C1 segment of cervical spinal cord (tissue), 14 donors: ENCODE results near the gene POLR3E.

ENCODE experiments used
- DNase-seq, 14 donors: peaks; one replicate each; lab custom pipeline; 2025; lab: John Stamatoyannopoulos, UW

POLR3E gene

DNA sequence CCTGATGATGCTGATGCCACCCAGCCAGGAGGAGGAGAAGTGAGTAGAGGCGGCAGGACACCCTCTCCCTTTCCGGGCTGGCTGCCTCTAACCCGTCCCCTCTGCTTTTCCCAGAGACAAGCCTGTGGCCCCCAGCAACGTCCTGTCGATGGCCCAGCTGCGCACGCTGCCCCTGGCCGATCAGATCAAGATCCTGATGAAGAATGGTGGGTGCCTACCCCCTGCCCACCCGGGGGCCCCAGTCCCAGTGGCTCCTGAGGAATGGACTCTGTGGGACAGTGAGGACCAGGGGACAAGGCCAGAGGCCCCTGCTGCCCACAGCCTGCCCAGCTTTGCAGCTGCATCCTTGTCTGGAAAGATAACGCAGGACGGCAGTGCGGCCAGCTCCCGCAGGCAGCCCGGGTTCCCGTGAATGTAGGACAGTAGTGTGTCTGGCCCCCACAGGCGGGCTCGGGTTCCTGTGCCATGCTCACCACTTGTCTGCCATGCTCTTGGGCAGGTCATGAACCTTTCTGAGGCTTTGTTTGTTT lies 19.9 kb downstream of the POLR3E start:
- DNase-seq: no peak

DNA sequence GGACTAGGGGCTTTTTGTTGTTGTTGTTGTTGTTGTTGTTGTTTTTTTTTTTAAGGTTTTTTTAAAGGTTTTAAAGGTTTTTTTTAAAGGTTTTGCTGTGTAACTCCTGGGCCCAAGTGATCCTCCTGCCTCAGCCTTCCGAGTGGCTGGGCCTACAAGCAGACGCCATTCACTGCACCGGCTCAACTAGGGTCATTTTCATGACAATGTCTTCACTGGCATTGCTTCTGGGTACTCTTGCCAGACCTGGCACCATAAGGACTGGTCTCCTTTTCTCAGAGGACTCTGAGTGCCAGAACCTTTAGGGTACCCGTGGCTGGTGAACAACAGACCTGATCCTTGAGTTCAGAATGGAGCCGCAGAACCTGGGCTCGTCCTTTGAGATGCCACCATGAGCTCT lies 20.4 kb downstream of the POLR3E start:
- DNase-seq: no peak

DNA sequence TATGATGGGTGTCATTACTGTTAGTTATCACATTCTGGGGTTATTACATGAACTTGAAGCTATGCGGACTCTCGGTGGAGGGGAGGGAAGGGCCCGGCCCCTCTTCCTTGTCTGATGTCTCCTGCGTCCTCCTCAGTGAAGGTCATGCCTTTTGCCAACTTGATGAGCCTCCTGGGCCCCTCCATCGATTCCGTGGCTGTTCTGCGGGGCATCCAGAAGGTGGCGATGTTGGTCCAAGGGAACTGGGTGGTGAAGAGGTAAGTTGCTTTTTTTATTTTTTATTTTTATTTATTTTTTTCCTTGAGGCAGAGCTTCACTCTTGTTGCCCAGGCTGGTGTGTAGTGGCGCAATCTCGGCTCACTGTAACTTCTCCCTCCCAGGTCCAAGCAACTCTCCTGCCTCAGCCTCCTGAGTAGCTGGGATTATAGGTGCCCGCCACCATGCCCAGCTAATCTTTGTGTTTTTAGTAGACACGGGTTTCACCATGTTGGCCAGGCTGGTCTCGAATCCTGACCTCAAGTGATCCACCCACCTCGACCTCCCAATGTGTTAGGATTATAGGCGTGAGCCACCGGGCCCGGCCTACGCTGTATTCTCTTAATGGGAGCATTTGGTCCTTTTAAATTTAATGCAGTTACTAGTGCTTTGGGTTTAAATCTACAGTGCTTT lies 21.6 kb downstream of the POLR3E start:
- no peak for DNase-seq

DNA sequence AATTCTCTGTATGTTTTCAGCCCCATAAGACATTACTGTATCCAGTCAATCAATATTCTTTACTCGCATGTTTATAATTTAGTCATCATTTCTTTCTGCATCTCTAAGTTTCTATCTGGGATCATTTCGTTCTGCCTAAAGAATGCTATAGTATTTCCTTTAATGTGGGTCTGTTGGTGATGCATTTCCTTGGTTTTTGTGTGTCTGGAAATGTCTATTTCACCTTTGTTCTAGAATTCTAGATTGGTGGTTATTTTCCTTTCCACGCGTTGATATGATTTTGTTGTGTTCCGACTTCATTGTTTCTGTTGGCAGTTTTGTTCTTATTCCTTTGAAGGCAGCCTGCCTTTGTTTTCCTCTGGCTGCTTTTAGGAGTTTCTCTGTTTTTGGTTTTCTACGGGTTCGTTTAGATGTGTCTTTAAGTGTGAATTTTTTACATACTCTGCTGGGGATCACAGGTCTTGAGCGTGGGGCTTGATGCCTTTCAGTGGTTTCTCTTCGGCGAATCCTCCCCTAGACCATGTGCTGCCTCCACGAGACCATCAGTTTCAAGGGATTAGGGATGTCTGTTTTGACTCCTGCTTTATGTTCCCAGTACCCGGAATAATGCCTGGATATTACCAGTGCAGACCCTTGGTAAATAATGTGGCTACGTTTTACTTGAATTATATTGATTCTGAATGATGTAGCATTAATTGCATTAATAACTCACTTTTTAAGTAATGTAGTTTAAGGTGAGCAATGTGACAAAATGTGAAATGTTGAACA lies 23.5 kb downstream of the POLR3E start:
- no peak for DNase-seq

DNA sequence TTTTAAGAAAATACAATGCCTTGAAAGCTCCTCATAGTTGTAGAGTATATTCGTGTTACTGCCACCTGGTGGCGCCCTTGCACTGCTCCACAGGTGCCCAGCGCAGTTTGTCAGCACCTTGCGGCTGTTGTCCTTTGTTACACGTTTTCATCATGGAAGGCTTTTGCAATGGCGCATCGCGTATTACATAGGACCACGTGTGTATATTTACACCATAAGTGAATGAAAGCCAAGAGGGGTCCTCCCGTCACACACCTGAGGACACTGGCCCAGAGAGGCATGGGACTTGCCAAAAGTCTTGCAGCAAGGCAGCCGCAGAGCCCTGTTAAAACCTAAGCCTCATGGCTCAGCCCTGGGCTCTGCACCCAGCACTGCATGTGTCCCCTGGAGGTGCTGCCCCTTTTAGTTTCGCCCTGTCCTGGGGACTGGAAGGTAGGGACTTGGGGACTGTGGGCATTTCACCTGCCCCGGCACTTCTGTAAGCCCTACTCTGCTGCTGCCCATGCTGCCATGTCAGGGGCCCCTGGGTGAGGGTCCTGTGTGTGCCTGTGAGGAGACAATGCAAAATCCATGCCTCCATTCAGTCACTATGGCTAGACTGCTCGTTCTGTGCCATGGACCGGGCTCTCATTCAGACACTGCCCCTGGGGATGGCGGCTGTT lies 24.3 kb downstream of the POLR3E start:
- DNase-seq: peak in 4 of 14 donors; percentile 2 to 72 (median 18)

DNA sequence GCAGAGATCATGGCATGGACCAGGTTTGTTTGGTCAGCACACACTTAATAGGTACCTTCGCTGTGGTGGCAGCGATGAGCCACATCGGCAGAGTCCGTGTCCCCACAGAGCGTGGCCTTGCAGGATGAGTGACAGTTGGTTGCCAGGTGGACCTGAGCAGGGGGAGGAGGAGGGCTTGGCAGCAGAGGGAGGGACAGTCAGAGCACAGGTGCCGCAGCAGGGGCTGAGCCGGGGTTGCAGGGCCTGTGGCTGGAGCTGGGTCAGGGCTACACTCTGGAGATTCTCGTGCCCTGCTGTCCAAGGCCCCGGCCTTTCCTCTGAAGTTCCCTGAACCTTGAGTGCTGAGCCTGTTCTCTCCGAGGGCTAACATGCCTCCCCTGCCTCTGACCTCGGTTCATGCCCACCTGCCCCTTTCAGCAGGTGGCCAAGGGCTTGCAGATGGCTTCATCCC lies 24.8 kb downstream of the POLR3E start:
- DNase-seq: peak in 1 of 14 donors; percentile 74

DNA sequence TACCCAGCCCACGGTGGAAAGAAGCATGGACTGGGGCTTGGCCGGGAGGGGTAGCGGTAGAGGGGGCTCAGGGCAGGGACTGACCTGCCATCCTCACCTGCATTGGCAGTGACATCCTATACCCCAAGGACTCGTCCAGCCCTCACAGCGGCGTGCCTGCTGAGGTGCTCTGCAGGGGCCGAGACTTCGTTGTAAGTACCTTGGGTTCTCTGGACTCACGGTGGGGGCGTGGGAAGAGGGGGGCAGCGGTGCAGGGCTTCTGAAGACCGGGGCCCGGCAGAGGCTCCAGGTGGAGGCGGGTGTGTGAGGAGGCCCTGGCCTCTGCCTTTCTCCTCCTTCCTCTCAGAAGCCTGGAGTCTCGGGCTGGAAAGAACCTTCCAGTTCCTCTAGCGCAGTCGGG lies 25.5 kb downstream of the POLR3E start:
- DNase-seq: no peak

DNA sequence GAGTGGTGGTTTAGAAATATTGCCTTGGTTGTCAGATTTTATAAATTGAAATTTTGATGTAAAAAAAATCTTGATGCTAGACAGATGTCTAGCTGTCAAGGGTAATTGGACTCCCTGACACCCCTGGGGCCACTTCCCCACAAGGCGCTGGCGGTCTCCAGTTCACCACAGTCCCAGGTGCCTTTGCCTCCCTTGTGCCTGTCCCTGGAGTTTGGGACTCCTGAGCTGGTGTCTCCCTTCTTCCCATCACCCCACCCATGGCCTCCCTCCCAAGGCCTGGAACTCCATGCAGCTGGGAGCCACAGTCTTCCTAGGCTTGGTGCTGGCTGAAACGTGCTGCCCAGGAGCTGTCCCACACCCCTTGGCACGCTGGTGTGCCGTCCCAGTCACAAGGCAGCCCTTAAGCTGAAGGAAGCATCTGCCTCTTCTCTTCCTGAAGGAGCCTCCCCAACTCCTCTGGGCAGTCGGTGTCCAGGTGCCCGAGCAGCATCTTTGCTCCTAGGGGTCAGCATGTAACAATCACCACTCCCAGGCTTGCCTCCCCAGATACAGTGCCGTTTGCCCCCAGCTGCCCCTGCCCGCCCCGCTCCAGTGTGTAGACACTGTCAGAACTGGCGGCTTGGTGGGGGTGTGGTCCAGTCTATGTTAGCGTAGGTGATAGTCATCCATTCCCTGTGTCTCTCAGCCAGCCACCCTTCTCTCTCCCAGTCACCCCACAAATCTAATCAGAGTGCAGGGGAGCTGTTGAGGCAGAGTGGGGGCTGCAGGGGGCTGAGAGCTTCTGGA lies 26.2 kb downstream of the POLR3E start:
- no peak for DNase-seq

DNA sequence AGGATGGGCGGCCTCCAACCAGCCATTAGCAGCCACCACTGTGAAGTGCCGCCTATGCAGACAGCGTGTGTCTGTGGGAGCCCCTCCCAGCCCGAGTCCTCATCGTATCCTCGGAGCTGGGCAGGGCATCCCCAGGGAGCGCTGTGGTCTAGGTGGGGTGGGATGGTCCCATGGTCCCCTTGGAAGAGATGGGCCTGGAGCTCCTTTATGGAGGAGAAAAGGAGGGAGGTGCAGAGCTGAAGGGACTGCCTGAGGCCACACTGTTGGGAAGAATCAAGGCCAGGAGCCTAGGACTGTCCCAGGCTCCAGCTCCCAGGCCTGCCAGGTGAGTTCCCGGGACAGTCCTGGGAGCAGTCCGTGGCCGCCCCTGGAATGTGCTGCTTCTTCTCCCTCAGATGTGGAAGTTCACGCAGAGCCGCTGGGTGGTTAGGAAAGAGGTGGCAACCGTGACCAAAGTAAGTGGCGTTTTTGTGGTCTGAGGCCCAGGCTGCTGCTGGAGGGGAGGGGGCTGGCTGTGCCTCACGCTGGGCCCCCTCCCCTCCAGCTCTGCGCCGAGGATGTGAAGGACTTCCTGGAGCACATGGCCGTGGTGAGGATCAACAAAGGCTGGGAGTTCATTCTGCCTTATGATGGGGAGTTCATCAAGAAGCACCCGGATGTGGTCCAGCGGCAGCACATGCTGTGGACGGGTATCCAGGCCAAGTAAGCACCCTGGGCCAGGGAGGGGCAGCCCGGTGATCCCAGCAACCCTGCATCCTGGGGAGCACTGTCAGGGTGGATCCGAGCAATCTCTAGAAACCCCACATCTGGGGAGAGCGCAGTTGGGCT lies 27.0 kb downstream of the POLR3E start:
- DNase-seq: no peak

DNA sequence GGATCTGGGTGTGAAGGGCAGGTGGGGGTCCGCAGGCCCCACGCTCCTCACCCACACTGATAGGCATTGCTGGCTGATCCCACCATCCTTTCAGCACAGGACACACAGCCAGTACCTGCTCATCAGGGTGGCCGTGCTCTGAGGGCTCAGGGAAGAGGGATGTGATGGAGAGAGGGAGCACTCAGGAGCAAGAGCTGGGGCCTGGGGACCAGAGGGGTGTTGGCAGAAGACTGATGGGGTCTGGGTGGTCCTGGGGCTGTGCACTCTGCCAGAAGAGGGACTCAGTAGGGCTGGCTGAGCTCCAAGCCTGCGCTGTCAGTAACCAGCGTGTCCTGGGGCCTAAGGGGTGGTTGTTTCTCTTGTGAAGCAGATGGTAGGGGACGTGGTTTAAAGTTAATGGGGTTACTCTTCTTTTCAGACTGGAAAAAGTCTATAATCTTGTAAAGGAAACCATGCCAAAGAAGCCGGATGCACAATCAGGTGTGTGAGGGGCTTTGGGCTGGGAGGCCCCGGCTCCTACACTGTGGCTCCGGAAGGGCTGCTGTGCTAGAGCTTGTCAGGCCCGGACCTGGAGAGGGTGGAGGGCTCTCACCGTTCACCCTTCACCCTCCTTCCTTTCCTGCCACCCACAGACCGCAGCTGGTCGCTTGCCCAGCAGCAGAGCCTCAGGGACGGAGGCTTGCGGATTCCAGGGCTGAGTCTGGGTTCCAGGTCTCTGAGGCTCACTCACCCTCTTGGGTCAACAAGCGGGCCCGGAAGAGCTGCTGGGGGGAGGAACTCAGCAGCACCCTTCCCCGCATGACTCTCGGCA lies 27.8 kb downstream of the POLR3E start:
- DNase-seq: no peak

DNA sequence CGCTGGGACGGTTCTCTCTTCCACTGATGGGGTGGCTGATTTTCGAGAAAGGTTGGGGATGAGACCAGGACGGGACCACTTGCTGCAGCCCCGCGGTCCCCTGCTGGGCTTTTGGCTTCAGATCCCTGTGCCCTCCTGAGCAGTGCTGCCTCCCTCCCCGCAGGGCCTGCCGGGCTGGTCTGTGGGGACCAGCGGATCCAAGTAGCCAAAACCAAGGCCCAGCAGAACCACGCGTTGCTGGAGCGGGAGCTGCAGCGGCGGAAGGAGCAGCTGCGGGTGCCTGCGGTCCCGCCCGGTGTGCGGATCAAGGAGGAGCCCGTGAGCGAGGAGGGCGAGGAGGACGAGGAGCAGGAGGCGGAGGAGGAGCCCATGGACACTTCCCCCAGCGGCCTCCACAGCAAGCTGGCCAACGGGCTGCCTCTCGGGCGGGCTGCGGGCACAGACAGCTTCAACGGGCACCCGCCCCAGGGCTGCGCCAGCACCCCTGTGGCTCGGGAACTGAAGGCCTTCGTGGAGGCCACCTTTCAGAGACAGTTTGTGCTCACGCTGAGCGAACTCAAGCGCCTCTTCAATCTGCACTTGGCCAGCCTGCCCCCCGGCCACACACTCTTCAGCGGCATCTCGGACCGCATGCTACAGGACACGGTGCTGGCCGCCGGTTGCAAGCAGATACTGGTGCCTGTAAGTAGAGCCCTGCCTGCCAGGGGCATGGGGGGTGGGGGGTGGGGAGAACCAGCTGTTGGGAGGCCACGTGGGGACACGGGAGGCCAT lies 28.6 kb downstream of the POLR3E start:
- DNase-seq: no peak

DNA sequence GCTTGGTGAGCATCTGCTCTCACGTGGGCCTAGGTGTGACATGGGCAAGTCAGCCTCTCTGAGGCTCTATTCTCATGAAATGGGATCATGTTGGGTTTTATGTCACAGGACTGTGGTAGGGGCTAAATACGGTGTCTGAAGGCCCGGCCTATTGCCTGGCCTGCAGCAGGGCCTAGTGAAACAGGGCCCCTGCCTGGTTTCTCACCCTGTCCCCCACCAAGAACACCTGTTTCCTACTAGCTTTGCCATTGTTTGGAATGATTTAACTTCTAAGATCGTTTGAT lies 29.1 kb downstream of the POLR3E start:
- no peak for DNase-seq

DNA sequence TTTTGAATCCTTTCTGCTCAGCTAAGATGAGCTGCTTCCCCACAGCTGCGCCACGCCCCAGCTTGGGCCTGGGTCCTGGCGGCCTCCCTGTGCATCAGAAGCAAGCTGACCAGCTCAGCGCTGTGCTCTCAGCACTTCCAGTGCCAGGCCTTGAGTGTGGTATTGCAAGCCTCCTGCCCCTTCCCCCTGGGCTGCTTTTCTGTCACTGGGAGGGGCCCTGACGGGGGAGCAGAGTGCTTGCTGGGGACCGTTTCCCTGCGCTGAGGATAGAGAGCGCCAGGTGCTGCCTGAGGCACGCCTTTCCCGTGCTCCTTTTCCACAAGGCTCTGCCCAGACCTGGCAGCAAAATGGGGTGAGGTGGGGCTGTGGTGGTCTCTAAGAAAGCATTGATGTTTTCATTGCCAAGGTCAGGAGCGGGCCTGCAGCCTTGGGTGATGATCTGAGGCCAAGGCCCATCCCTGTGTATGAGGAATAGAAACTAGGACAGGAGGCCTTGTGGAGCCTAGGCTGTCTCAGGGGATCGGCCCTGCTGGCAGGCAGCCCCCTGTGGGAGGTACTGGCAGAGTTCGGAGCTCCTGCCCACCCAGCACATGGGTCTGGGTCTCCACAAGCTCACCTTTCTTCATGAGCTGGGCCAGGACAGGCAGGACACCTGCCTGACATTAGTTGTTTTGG lies 29.7 kb downstream of the POLR3E start:
- DNase-seq: no peak

DNA sequence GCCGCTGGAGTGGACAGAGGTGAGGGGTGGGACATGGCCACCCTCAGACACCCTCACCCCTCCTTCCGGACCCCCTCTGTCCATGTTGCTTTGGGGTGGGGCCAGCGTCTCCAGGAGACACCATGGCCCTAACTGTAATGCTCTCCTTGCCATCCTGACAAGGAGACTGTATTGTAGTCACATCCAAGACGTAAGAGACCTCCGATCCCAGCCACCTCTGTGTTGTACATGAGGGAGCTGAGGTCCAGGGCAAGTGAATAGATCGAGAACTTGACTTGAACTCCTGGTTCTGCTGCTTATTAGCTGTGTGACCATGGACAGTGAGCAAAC lies 30.2 kb downstream of the POLR3E start:
- no peak for DNase-seq

DNA sequence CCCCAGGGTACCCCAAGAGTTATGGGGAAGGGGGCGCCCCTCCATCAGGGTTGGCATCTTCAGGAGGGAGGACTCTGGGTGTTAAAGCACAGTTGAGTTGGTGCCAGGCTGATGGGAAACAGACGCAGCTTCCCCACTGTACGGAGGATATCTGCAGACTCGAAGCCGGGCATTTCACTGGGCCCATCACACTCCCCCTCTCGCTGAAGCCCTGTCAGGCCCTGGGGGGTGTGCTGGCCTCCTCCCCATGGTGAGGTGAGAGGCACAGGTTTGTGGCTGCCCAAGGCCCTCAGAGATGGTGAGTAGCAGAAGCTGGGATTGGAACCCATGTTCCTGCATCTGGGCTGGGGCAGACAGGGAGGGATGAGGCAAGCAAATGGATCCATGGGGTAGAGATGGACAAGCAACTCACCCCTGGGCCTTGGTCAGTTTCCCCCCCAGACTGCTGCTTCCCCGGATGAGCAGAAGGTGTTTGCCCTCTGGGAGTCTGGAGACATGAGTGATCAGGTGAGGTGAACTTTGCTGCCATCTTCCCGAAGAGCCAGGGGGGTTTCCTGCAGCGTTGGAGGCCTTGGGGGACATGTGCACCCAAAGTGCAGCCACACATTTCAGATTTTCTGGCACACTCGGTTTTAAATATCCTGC lies 31.0 kb downstream of the POLR3E start:
- no peak for DNase-seq

DNA sequence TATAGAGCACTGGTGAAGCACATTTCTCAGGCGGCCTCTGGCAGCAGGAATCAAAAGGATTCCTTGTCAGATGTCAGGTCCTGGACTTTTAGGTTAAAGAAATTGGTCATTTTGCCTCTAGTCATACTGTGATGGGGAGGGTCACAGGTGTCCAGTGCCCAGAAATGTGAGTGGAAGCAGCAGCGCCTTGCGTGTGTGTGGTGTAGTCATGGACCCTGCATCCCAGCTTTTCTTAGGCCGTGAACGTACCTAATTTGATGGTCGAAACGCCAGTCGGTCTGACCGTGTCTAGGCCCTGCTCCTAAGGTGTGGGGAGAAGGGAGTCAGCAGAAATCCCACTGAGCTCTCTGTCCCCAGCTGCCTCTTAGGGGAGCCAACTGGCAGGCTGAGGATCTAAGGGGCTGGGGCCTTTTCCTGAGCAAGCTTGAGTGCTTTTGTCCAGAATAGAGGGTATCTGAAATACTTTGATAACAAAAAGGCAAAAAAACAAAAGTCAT lies 32.0 kb downstream of the POLR3E start:
- DNase-seq: no peak

DNA sequence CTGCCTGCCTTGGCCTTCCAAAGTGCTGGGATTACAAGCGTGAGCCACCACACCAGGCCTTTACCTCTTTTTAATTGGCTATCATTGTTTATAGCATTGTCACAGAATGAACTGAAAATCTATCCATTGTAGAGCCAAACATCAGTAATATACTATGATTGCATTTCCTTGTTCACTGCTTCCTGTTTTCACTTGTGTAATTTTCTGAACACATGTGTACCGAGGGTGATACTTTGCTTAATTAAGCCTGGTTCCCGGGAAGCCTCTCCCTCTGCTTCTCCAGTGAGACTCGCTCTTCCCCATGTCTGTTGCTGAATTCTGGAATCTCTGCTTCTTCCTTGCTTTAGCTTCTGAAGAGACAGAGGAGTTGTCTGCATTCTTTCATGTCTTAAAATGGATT lies 33.1 kb downstream of the POLR3E start:
- no peak for DNase-seq

DNA sequence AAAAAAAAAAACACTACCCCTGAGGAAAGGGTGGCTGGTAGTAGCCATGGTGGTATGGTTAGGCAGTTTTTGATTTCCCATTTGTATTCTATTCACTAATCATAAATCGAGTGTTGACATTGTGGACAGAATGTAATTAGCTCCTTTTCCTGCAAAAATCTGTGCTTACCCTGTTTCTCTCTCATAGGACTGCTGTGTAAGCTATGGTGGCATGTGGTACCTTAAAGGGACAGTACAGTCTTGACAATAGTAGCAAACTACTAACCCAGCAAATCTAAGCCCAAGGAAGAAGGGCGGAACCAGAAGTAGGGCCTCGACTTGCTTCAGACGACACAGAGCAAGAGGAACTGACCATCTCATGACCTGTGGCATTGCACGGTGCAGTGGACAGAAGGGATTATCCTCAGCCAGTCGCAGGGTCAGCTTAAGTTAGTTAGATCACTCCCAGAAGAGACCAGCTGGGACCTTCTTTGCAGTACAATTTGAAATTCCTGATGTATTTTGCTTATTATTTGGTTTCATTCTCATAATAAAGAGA lies 36.3 kb downstream of the POLR3E start:
- peak in 1 of 14 donors; percentile 7 for DNase-seq
